Measurements from ENCODE around the gene NES. TPM values are rescaled to one million over a fixed set of nuclear protein-coding genes. Genes with fewer than 3 reads are reported as not detected.
A peak's percentile ranks its signal among the peaks of the same experiment; 100 is the strongest.
"Not testable (repeated sequence)": the region's sequence is repeated elsewhere in the genome, so short reads cannot be mapped to it uniquely, and the experiment has no call there.

NES gene
- total and polyA plus RNA-seq, 2 of the 8 experiments (the other 6 are each of a cell fraction or from before 2014, with no cell fraction given) = 13.3 to 135 TPM

- H4K8ac ChIP-seq (ENCODE audit: extremely low read depth, insufficient read depth, low read length); FAIRE-seq; H2AK5ac ChIP-seq (ENCODE audit: low read depth, low read length); H2BK12ac ChIP-seq (ENCODE audit: low read depth, low read length); H3K27ac ChIP-seq (ENCODE audit: low read depth, low read length); H2AFZ ChIP-seq (ENCODE audit: low read length); H3K79me2 ChIP-seq (ENCODE audit: control insufficient read depth in 1 of 2, insufficient read depth in 2 of 2, low read length in 2 of 2); H3K4me3 ChIP-seq (ENCODE audit: extremely low read depth in 1 of 4, insufficient read depth in 2 of 4, low read depth in 3 of 4, low read length in 4 of 4); H2BK120ac ChIP-seq (replicated peaks; ENCODE audit: low read depth, low read length); H3K56ac ChIP-seq (replicated peaks; ENCODE audit: insufficient read length, low read depth, low read length); H3K18ac ChIP-seq (ENCODE audit: extremely low read depth, low read length); H4K91ac ChIP-seq (replicated peaks; ENCODE audit: insufficient read length, low read length); H4K20me1 ChIP-seq (replicated peaks in 1 of 2; ENCODE audit: control insufficient read depth in 1 of 2, insufficient read depth in 2 of 2, low read length in 2 of 2); DNase-seq (ENCODE audit: low read depth in 1 of 2, low spot score in 2 of 2); H3K23ac ChIP-seq (ENCODE audit: insufficient read length); H3K9ac ChIP-seq (replicated peaks in 1 of 4; ENCODE audit: extremely low read depth in 1 of 4, low read depth in 3 of 4, low read length in 3 of 4); H4K5ac ChIP-seq (ENCODE audit: insufficient read length, low read depth, low read length); H3K9me3 ChIP-seq (ENCODE audit: insufficient read depth in 2 of 2, low read depth in 1 of 2, low read length in 1 of 2); H3K36me3 ChIP-seq (ENCODE audit: control insufficient read depth in 2 of 4, insufficient read depth in 4 of 4, low read length in 3 of 4); H3K4me2 ChIP-seq (ENCODE audit: insufficient read depth in 1 of 2, low read depth in 2 of 2, low read length in 2 of 2); H3K79me1 ChIP-seq (ENCODE audit: low read depth, low read length); H2BK20ac ChIP-seq (ENCODE audit: low read length); H3K23me2 ChIP-seq (ENCODE audit: low read depth, low read length); H3K14ac ChIP-seq (ENCODE audit: insufficient read length); H3K27me3 ChIP-seq (replicated peaks in 1 of 4; ENCODE audit: control insufficient read depth in 3 of 4, extremely low read depth in 1 of 4, insufficient read depth in 3 of 4, low read length in 3 of 4); H3K4me1 ChIP-seq (replicated peaks in 1 of 4; ENCODE audit: control insufficient read depth in 3 of 4, insufficient read depth in 4 of 4, low read length in 3 of 4); H3K4ac ChIP-seq (replicated peaks; ENCODE audit: insufficient read length, low read depth, low read length); H2BK5ac ChIP-seq (ENCODE audit: low read depth, low read length): not testable (repeated sequence)
- 0 out of 2 replicates have a peak overlapping the region, but pooled peaks have one; percentile 2 for H2BK15ac ChIP-seq (ENCODE audit: low read length)
- POLR2A ChIA-PET (ENCODE audit: partially characterized antibody) = interaction anchor here (0.6 to 1.5 kb wide), 3 partner anchors 11 to 30 kb away, joined by 3 to 4 read pairs (median 4); partner anchors contain the start of gene HAPLN2
- 88% methylated on average over 7 of the region's 9 CpGs; no CpG with 5 or more reads in 1 of the 2 experiments for WGBS, 2 experiments (ENCODE audit: extremely low coverage in 1 of 2, insufficient coverage in 1 of 2, insufficient read length in 1 of 2, insufficient replicate concordance in 2 of 2, low coverage in 1 of 2, low lambda C conversion rate in 2 of 2, missing lambda C conversion rate in 1 of 2)
- CTCF ChIA-PET (ENCODE audit: partially characterized antibody) = interaction anchor here (0.7 to 43.0 kb wide), 11 partner anchors 10 to 176 kb away, joined by 3 to 868 read pairs (median 4); partner anchors contain the start of genes BCAN, CRABP2, HAPLN2 and NES
Measured at GRCh38 chr1:156631152-156631551, 46.1 kb downstream of the NES start.
